Measurements from ENCODE around the gene ATXN7.

ATXN7 gene

GRCh38 chr3:63980019-63980418, 116.4 kb downstream of the ATXN7 start:
- Histone ChIP-seq H3K9ac (ENCODE audit: low read length) (no peak overlapping the region), H3K4me1 (ENCODE audit: control insufficient read depth, insufficient read depth, low read length) (peaks cover 32% of the 10 kb centered on the region), H3K4me3 (ENCODE audit: low read length) (no peak overlapping the region), H3K9me3 (ENCODE audit: control insufficient read depth, low read length) (no peaks in the 10 kb centered on the region), H3K27me3 (replicated peaks; ENCODE audit: control insufficient read depth, insufficient read depth, low read length) (no peaks in the 10 kb centered on the region), H3K36me3 (ENCODE audit: control insufficient read depth, insufficient read depth, low read length, severe bottlenecking) (peaks cover 51% of the 10 kb centered on the region)
- DNase-seq (ENCODE audit: low read depth): no peak

DNA sequence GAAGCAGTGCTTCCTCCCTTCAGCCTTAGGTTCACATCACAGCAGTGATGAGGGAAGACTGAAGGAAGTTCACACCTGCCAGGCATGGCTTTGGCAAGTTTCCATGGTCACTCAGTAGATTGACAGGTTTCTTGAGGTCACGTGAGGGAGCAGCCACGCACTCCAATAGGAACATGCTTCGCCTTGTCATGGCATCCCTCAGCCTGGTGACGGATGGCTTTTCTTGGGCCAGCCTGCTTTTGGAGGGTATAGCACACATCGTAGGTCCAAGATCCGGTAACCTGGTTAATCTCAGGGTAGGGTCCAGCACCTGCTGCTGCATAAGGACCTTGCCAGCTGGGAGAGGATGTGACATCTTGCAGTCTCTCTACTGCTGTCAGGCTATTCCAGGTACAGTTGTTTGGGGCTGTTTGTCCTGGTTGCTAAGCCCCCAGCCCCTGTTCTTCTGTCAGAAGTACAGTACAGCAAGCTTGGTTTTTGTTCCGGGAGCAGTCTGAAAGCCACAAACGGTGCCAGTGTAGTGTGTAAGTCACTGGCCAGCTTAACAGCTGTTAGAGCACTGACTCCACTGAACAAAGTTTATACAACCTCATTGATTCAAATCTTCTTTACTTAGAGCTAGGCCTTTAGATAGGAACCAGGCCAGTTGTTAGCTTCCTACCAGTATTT, 117.3 kb downstream of the ATXN7 start:
- Histone ChIP-seq H3K27me3 (replicated peaks; ENCODE audit: control insufficient read depth, insufficient read depth, low read length) (no peaks in the 10 kb centered on the region), H3K9me3 (ENCODE audit: control insufficient read depth, low read length) (no peaks in the 10 kb centered on the region), H3K4me3 (ENCODE audit: low read length) (no peak overlapping the region), H3K9ac (ENCODE audit: low read length) (no peak overlapping the region), H3K4me1 (ENCODE audit: control insufficient read depth, insufficient read depth, low read length) (peaks cover 23% of the 10 kb centered on the region), H3K36me3 (ENCODE audit: control insufficient read depth, insufficient read depth, low read length, severe bottlenecking) (peaks cover 56% of the 10 kb centered on the region)
- DNase-seq (ENCODE audit: low read depth): no peak

GRCh38 chr3:63981980-63982379, 118.3 kb downstream of the ATXN7 start:
- no peaks in the 10 kb centered on the region for H3K27me3 ChIP-seq (replicated peaks; ENCODE audit: control insufficient read depth, insufficient read depth, low read length)
- DNase-seq (ENCODE audit: low read depth): no peak
- H3K9ac ChIP-seq (ENCODE audit: low read length): no peak overlapping the region
- H3K9me3 ChIP-seq (ENCODE audit: control insufficient read depth, low read length): no peaks in the 10 kb centered on the region
- no peak overlapping the region for H3K4me3 ChIP-seq (ENCODE audit: low read length)
- H3K36me3 ChIP-seq (ENCODE audit: control insufficient read depth, insufficient read depth, low read length, severe bottlenecking): peaks cover 61% of the 10 kb centered on the region
- H3K4me1 ChIP-seq (ENCODE audit: control insufficient read depth, insufficient read depth, low read length): peaks cover 14% of the 10 kb centered on the region

GRCh38 chr3:63984391-63984790, 120.7 kb downstream of the ATXN7 start:
- H3K36me3 ChIP-seq (ENCODE audit: control insufficient read depth, insufficient read depth, low read length, severe bottlenecking): peaks cover 78% of the 10 kb centered on the region
- no peak overlapping the region for H3K4me3 ChIP-seq (ENCODE audit: low read length)

GRCh38 chr3:63986146-63986545, 122.5 kb downstream of the ATXN7 start:
- no peak overlapping the region for H3K4me3 ChIP-seq (ENCODE audit: low read length)
- no peaks in the 10 kb centered on the region for H3K27me3 ChIP-seq (replicated peaks; ENCODE audit: control insufficient read depth, insufficient read depth, low read length)
- no peak overlapping the region for H3K9ac ChIP-seq (ENCODE audit: low read length)
- no peaks in the 10 kb centered on the region for H3K9me3 ChIP-seq (ENCODE audit: control insufficient read depth, low read length)
- H3K4me1 ChIP-seq (ENCODE audit: control insufficient read depth, insufficient read depth, low read length): no peaks in the 10 kb centered on the region
- DNase-seq (ENCODE audit: low read depth): peak; percentile 71
- peaks cover 81% of the 10 kb centered on the region for H3K36me3 ChIP-seq (ENCODE audit: control insufficient read depth, insufficient read depth, low read length, severe bottlenecking)

More at GRCh38 chr3:63984391-63984790, 120.7 kb downstream of the ATXN7 start:
- Histone ChIP-seq H3K4me1 (ENCODE audit: control insufficient read depth, insufficient read depth, low read length) (no peaks in the 10 kb centered on the region), H3K9ac (ENCODE audit: low read length) (no peak overlapping the region), H3K27me3 (replicated peaks; ENCODE audit: control insufficient read depth, insufficient read depth, low read length) (no peaks in the 10 kb centered on the region), H3K9me3 (ENCODE audit: control insufficient read depth, low read length) (no peaks in the 10 kb centered on the region)
- DNase-seq (ENCODE audit: low read depth): no peak

GRCh38 chr3:63986831-63987230, 123.2 kb downstream of the ATXN7 start:
- H3K4me3 ChIP-seq (ENCODE audit: low read length): no peak overlapping the region
- no peaks in the 10 kb centered on the region for H3K4me1 ChIP-seq (ENCODE audit: control insufficient read depth, insufficient read depth, low read length)
- peaks cover 81% of the 10 kb centered on the region for H3K36me3 ChIP-seq (ENCODE audit: control insufficient read depth, insufficient read depth, low read length, severe bottlenecking)
- H3K27me3 ChIP-seq (replicated peaks; ENCODE audit: control insufficient read depth, insufficient read depth, low read length): no peaks in the 10 kb centered on the region
- no peaks in the 10 kb centered on the region for H3K9me3 ChIP-seq (ENCODE audit: control insufficient read depth, low read length)
- H3K9ac ChIP-seq (ENCODE audit: low read length): no peak overlapping the region
- DNase-seq (ENCODE audit: low read depth): no peak

DNA sequence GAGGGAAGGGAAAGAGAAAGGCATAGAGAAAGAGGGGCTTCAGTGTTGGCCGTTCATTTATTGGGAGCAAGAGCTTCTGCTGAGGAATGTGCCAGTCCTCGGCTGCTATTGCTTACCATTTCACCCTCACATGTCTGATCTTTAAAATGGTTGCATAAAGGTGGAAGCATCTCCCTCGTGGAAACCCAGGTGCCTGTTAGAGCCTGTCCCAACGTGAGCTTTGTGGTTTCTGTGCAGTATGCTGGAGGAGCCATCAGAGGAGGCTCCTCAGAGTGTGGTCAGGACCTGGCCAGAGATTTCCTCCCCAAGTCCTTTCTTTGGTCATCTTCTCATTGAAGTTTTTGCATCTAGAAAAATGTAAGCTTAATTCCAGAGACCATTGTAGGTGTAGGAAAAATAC, 125.3 kb downstream of the ATXN7 start:
- H3K9ac ChIP-seq (ENCODE audit: low read length): no peak overlapping the region
- peaks cover 75% of the 10 kb centered on the region for H3K36me3 ChIP-seq (ENCODE audit: control insufficient read depth, insufficient read depth, low read length, severe bottlenecking)
- H3K27me3 ChIP-seq (replicated peaks; ENCODE audit: control insufficient read depth, insufficient read depth, low read length): no peaks in the 10 kb centered on the region
- H3K4me1 ChIP-seq (ENCODE audit: control insufficient read depth, insufficient read depth, low read length): no peaks in the 10 kb centered on the region
- DNase-seq (ENCODE audit: low read depth): no peak
- H3K4me3 ChIP-seq (ENCODE audit: low read length): no peak overlapping the region
- no peaks in the 10 kb centered on the region for H3K9me3 ChIP-seq (ENCODE audit: control insufficient read depth, low read length)

- peaks cover 74% of the 10 kb centered on the region for H3K36me3 ChIP-seq (ENCODE audit: control insufficient read depth, insufficient read depth, low read length, severe bottlenecking)
- H3K9me3 ChIP-seq (ENCODE audit: control insufficient read depth, low read length): no peaks in the 10 kb centered on the region
- H3K9ac ChIP-seq (ENCODE audit: low read length): no peak overlapping the region
- no peaks in the 10 kb centered on the region for H3K4me1 ChIP-seq (ENCODE audit: control insufficient read depth, insufficient read depth, low read length)
- no peak for DNase-seq (ENCODE audit: low read depth)
- no peak overlapping the region for H3K4me3 ChIP-seq (ENCODE audit: low read length)
- H3K27me3 ChIP-seq (replicated peaks; ENCODE audit: control insufficient read depth, insufficient read depth, low read length): no peaks in the 10 kb centered on the region
Measured at GRCh38 chr3:63990204-63990603, 126.5 kb downstream of the ATXN7 start.

DNA sequence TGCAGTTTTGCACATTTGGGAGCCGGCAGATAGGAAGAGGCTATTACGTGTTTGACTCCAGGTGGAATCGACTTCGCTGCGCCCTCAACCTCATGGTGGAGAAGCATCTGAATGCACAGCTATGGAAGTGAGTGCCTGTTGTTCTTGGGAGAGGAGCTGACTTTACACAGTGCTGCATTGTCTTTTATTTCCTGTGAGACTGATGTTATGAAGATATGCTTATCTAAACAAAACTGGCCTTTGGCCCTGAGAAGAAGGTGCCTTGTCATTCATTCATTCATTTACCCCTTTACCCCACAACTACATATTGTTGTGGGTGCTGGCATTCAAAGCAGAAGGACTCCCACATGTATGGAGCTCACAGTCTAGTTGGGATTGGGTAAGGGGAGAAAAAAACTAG, 127.1 kb downstream of the ATXN7 start:
- Histone ChIP-seq H3K27me3 (replicated peaks; ENCODE audit: control insufficient read depth, insufficient read depth, low read length) (no peaks in the 10 kb centered on the region), H3K4me3 (ENCODE audit: low read length) (no peak overlapping the region), H3K9me3 (ENCODE audit: control insufficient read depth, low read length) (no peaks in the 10 kb centered on the region), H3K4me1 (ENCODE audit: control insufficient read depth, insufficient read depth, low read length) (no peaks in the 10 kb centered on the region), H3K36me3 (ENCODE audit: control insufficient read depth, insufficient read depth, low read length, severe bottlenecking) (peaks cover 77% of the 10 kb centered on the region), H3K9ac (ENCODE audit: low read length) (no peak overlapping the region)
- no peak for DNase-seq (ENCODE audit: low read depth)

- Histone ChIP-seq H3K36me3 (ENCODE audit: control insufficient read depth, insufficient read depth, low read length, severe bottlenecking) (peaks cover 84% of the 10 kb centered on the region), H3K4me1 (ENCODE audit: control insufficient read depth, insufficient read depth, low read length) (no peaks in the 10 kb centered on the region), H3K9ac (ENCODE audit: low read length) (no peak overlapping the region), H3K4me3 (ENCODE audit: low read length) (no peak overlapping the region), H3K27me3 (replicated peaks; ENCODE audit: control insufficient read depth, insufficient read depth, low read length) (no peaks in the 10 kb centered on the region), H3K9me3 (ENCODE audit: control insufficient read depth, low read length) (no peaks in the 10 kb centered on the region)
- DNase-seq (ENCODE audit: low read depth): no peak
Measured at GRCh38 chr3:63991666-63992065, 128.0 kb downstream of the ATXN7 start.

GRCh38 chr3:63992516-63993209, 129.0 kb downstream of the ATXN7 start:
- no peaks in the 10 kb centered on the region for H3K27me3 ChIP-seq (replicated peaks; ENCODE audit: control insufficient read depth, insufficient read depth, low read length)
- peaks cover 89% of the 10 kb centered on the region for H3K36me3 ChIP-seq (ENCODE audit: control insufficient read depth, insufficient read depth, low read length, severe bottlenecking)
- DNase-seq (ENCODE audit: low read depth): no peak
- no peak overlapping the region for H3K4me3 ChIP-seq (ENCODE audit: low read length)
- no peaks in the 10 kb centered on the region for H3K4me1 ChIP-seq (ENCODE audit: control insufficient read depth, insufficient read depth, low read length)
- H3K9ac ChIP-seq (ENCODE audit: low read length): peak overlapping the region; percentile 10
- H3K9me3 ChIP-seq (ENCODE audit: control insufficient read depth, low read length): no peaks in the 10 kb centered on the region
